SK-N-MC (cell line): ENCODE data around the gene ZNHIT1.
"Not testable (repeated sequence)": the region's sequence is repeated elsewhere in the genome, so short reads cannot be mapped to it uniquely, and the experiment has no call there.

ENCODE experiments used
- DNase-seq: peaks from one replicate; pipeline ENCODE4 v3.0.0-alpha.2; 2011; ENCODE audit warnings: low read depth, low spot score
- H3K27ac ChIP-seq: fragments of 200-600 bp; sonication (generic); 2 replicates; pipeline ENCODE4 v1.5.1; 2016; ENCODE audit warnings: mixed run types
- H3K36me3 ChIP-seq: fragments of 200-600 bp; sonication (generic); 2 replicates; pipeline ENCODE4 v1.6.1; 2017; ENCODE audit warnings: antibody characterized with exemption, low read length, mixed read lengths; ENCODE audit not compliant: insufficient read depth
- H3K4me3 ChIP-seq: fragments of 200-600 bp; sonication (generic); 2 replicates; pipeline ENCODE4 v1.5.1; 2016
- H3K9ac ChIP-seq: fragments of 200-600 bp; sonication (generic); 2 replicates; pipeline ENCODE4 v1.8.0; 2017; ENCODE audit warnings: mixed run types, mixed read lengths; ENCODE audit not compliant: insufficient read length
- H3K9me3 ChIP-seq: fragments of 200-600 bp; sonication (generic); 2 replicates; pipeline ENCODE4 v1.6.1; 2017; ENCODE audit warnings: low read depth, mild to moderate bottlenecking, antibody characterized with exemption, low read length, moderate library complexity, mixed read lengths
- EZH2 ChIP-seq: fragments of 200-600 bp; sonication (generic); IDR thresholded peaks from one replicate; pipeline ENCODE4 v1.6.1; 2017; ENCODE audit warnings: antibody characterized with exemption
- FOXP2 ChIP-seq: optimal IDR thresholded peaks from 2 replicates; pipeline ENCODE3; 2011; ENCODE audit warnings: mild to moderate bottlenecking, moderate library complexity; ENCODE audit not compliant: insufficient read depth; ENCODE audit errors: extremely low read length, control extremely low read depth
- POLR2AphosphoS5 ChIP-seq: IDR thresholded peaks from 2 replicates; pipeline ENCODE4 v1.6.1; 2012; ENCODE audit warnings: mild to moderate bottlenecking, low read depth, low read length, borderline replicate concordance

Gene ZNHIT1

GRCh38 chr7:101185258-101185839 is 32.6 kb upstream of the ZNHIT1 start:
- Histone ChIP-seq H3K9ac (no peak overlapping the region), H3K27ac (no peak overlapping the region)
- TF ChIP-seq POLR2AphosphoS5: no peak
- no peak for TF ChIP-seq EZH2
- TF ChIP-seq FOXP2: no peak

GRCh38 chr7:101186194-101186593 is 31.8 kb upstream of the ZNHIT1 start:
- DNase-seq: no peak
- Histone ChIP-seq H3K9ac (no peak overlapping the region), H3K9me3 (no peaks in the 10 kb centered on the region), H3K36me3 (no peaks in the 10 kb centered on the region), H3K4me3 (no peak overlapping the region), H3K27ac (no peak overlapping the region)
- no peak for TF ChIP-seq EZH2
- no peak for TF ChIP-seq FOXP2
- no peak for TF ChIP-seq POLR2AphosphoS5

More at GRCh38 chr7:101185258-101185839, 32.6 kb upstream of the ZNHIT1 start:
- Histone ChIP-seq H3K36me3 (no peaks in the 10 kb centered on the region), H3K9me3 (no peaks in the 10 kb centered on the region), H3K4me3 (no peak overlapping the region)
- no peak for DNase-seq

GRCh38 chr7:101186844-101187428 is 31.0 kb upstream of the ZNHIT1 start:
- H3K27ac ChIP-seq: no peak overlapping the region
- H3K4me3 ChIP-seq: no peak overlapping the region
- no peaks in the 10 kb centered on the region for H3K36me3 ChIP-seq
- TF ChIP-seq FOXP2: no peak
- TF ChIP-seq POLR2AphosphoS5: no peak
- no peak for TF ChIP-seq EZH2
- H3K9me3 ChIP-seq: no peaks in the 10 kb centered on the region
- H3K9ac ChIP-seq: no peak overlapping the region
- DNase-seq: no peak

GRCh38 chr7:101189109-101189508 is 28.9 kb upstream of the ZNHIT1 start:
- no peak for DNase-seq
- H3K36me3 ChIP-seq: no peaks in the 10 kb centered on the region
- no peak overlapping the region for H3K27ac ChIP-seq
- no peak overlapping the region for H3K9ac ChIP-seq
- TF ChIP-seq FOXP2: no peak
- TF ChIP-seq POLR2AphosphoS5: no peak
- no peak for TF ChIP-seq EZH2
- no peaks in the 10 kb centered on the region for H3K9me3 ChIP-seq
- H3K4me3 ChIP-seq: no peak overlapping the region

DNA sequence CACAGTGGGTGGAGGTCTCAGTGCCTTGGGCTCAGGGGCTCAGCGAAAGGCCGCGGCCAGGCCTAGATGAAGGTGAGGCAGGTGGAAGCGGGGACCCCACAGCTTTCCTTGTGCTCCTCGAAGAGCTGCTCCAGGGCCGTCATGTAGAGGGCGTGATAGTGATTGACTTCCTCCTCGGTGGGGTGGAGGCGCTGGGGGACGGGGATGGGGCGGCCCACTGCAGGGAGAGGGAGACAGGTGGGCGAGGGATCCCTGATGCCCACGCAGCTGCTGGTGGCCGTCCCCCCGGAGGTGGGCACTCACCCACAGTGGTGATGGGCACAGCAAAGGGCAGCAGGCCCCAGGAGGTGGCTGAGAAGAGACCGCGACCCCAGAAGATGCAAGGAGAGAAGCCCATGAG is 22.1 kb upstream of the ZNHIT1 start:
- H3K27ac ChIP-seq: no peak overlapping the region
- TF ChIP-seq EZH2 (no peak), FOXP2 (no peak), POLR2AphosphoS5 (no peak)
- no peak overlapping the region for H3K9ac ChIP-seq
- H3K9me3 ChIP-seq: no peaks in the 10 kb centered on the region
- H3K36me3 ChIP-seq: no peaks in the 10 kb centered on the region
- no peak for DNase-seq
- H3K4me3 ChIP-seq: no peak overlapping the region

DNA sequence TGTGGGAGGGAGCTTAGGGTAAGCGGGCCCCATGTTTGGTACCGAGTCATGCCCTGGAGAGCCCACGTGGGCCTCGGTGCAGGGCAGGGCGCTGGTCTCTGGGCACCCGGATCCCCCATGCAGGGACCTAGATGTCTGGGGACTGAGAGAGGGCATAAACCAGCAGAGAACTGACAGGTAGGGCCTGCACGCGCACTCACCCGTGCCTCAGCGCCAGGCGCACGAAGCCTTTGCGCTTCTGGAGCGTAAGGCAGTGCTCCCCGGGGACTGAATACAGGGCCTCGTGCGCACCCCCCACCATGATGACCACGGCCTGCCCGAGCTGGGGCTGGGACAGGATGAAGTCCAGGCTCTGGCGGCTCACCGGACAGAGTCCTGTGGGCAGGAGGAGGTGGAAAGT is 20.0 kb upstream of the ZNHIT1 start:
- H3K27ac ChIP-seq: no peak overlapping the region
- TF ChIP-seq EZH2: no peak
- no peak for TF ChIP-seq POLR2AphosphoS5
- no peak for TF ChIP-seq FOXP2
- H3K4me3 ChIP-seq: no peak overlapping the region
- H3K9me3 ChIP-seq: no peaks in the 10 kb centered on the region
- H3K9ac ChIP-seq: no peak overlapping the region
- no peak for DNase-seq
- no peaks in the 10 kb centered on the region for H3K36me3 ChIP-seq

DNA sequence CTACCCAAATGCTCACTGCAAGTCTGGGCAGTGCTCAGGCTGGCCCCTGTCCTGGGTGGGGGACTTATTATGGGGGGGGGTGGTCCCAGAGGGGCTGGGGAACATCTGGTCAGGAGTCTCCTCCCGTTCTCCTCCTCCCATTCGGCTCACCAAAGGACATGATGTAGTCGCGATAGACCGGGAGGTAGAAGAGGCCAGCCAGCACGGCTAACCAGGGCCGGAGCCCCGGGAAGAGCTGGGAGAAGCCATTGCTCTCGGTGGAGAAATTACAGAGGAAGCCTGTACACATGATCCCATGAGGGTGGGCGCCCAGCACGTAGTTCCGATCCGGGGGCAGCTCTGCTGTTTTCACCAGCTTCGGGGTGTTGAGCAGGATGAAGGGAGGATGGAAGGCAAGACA is 19.5 kb upstream of the ZNHIT1 start:
- Histone ChIP-seq H3K9me3 (no peaks in the 10 kb centered on the region), H3K9ac (no peak overlapping the region), H3K27ac (no peak overlapping the region), H3K36me3 (no peaks in the 10 kb centered on the region), H3K4me3 (no peak overlapping the region)
- DNase-seq: no peak
- TF ChIP-seq POLR2AphosphoS5 (no peak), EZH2 (no peak), FOXP2 (no peak)

DNA sequence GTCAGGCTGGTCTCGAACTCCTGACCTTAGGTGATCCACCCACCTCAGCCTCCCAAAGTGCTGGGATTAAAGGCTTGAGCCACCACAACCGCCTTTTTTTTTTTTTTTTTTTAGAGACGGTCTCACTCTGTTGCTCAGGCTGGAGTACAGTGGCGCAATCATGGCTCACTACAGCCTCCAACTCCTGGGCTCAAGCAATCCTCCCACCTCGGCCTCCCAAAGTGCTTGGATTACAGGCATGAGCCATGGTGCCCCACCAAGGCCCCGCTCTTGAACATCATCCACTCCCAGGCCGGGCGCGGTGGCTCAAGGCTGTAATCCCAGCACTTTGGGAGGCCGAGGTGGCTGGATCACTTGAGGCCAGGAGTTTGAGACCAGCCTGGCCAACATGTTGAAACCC is 18.4 kb upstream of the ZNHIT1 start:
- H3K9ac ChIP-seq, H3K9me3 ChIP-seq, H3K4me3 ChIP-seq, H3K36me3 ChIP-seq, H3K27ac ChIP-seq, DNase-seq: not testable (repeated sequence)

DNA sequence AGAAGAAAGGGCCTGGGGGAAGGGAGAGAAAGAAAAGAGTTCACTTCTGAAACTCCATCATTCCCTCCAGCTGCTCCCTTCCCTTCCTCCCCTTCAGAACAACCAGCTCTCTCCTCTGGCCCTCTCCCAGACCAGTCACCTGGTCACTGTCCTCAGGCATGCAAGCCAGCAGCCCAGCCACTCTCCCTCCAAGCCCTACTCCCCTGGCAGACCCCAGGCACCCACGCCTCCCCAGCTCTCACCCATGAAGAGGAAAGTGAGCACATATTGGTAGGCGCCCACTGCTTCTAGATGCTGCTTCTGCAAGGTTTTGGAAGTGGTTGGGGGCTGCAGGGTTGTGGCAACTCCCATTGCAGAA is 17.5 kb upstream of the ZNHIT1 start:
- H3K27ac ChIP-seq: no peak overlapping the region
- no peaks in the 10 kb centered on the region for H3K9me3 ChIP-seq
- no peaks in the 10 kb centered on the region for H3K36me3 ChIP-seq
- no peak overlapping the region for H3K4me3 ChIP-seq
- TF ChIP-seq FOXP2: no peak
- TF ChIP-seq EZH2: no peak
- TF ChIP-seq POLR2AphosphoS5: no peak
- DNase-seq: no peak
- no peak overlapping the region for H3K9ac ChIP-seq
